Measurements from ENCODE around the gene BAD.

The BAD gene

GRCh38 chr11:64246871-64247728 is 37.4 kb downstream of the BAD start, which contains the start of gene PPP1R14B:
Gene PPP1R14B (minus strand): TSS chr11:64246943. CDS start chr11:64246673, 270 bp downstream.
- H3K27ac ChIP-seq: peak within 1 kb of the TSS; percentile 97
- no peak; the same call in 1 of the 2 replicates for TF ChIP-seq CTCF (conservative IDR thresholded peaks at IDR 0.05)
- no peak for TF ChIP-seq ZFX (IDR thresholded peaks at IDR 0.05)

GRCh38 chr11:64246621-64246870 is 37.9 kb downstream of the BAD start:
- peak overlapping the region; percentile 97 for H3K27ac ChIP-seq

- peak; percentile 33; the same call in 1 of the 2 replicates for TF ChIP-seq ZFX (IDR thresholded peaks at IDR 0.05)
- TF ChIP-seq CTCF (conservative IDR thresholded peaks at IDR 0.05): no peak
- H3K27ac ChIP-seq: peak overlapping the region; percentile 97
Observed at GRCh38 chr11:64245797-64246620, 38.5 kb downstream of the BAD start.

GRCh38 chr11:64245401-64245796 is 39.1 kb downstream of the BAD start:
- TF ChIP-seq CTCF (conservative IDR thresholded peaks at IDR 0.05): no peak
- no peak for TF ChIP-seq ZFX (IDR thresholded peaks at IDR 0.05)
- H3K27ac ChIP-seq: peak overlapping the region; percentile 97

- TF ChIP-seq CTCF (conservative IDR thresholded peaks at IDR 0.05) (no peak), ZFX (IDR thresholded peaks at IDR 0.05) (no peak)
Observed at GRCh38 chr11:64244966-64245365, 39.5 kb downstream of the BAD start.

GRCh38 chr11:64244107-64244506 is 40.4 kb downstream of the BAD start:
- TF ChIP-seq ZFX (IDR thresholded peaks at IDR 0.05) (no peak), CTCF (conservative IDR thresholded peaks at IDR 0.05) (no peak)
- no peak overlapping the region; the same call in 1 of the 2 replicates for H3K27ac ChIP-seq

More at GRCh38 chr11:64244966-64245365, 39.5 kb downstream of the BAD start:
- H3K27ac ChIP-seq: peak overlapping the region; percentile 97

- H3K27ac ChIP-seq: peak overlapping the region; percentile 86
- TF ChIP-seq ZFX (IDR thresholded peaks at IDR 0.05): no peak
- no peak for TF ChIP-seq CTCF (conservative IDR thresholded peaks at IDR 0.05)
Observed at GRCh38 chr11:64243236-64243854, 41.1 kb downstream of the BAD start.
